ENCODE data around the gene FAM98A.
A peak's percentile ranks its signal among the peaks of the same experiment; 100 is the strongest.

The FAM98A gene

DNA sequence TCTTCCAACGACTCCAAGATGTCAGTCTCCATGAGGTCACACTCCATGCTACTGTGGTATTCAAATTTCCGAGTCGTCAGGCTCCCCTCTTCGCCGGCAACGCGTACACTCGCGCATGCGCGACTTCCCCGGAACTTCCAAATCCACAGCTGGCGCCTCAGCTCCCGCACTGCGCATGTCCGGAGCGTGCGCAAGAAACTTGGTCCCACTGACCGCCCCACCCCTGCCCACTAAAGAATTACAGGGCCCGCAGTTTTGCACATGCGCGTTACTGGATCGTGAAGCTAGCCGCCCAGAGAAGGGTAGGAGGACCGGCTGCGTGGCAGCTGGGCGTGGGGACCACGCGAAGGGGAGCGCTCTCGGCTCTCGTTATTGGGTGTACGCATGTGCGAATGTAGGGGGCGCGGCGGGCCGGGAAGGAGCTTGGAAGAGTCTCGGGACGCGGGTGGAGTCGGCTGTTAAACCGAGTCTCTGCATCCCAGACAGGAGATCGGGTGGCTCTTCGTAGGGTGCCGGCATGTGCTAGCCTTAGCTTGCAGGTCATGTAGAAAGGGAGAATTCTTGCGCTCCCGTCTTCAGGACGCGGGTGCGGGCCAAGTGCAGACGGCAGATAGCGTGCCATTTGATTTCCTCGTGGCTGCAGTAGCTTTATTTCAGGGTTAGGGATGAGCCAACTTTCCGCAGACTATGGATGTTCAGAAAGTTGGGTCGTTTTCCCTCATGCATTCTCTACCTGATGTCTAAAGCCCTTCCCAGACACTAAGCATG lies at the start of gene FAM98A:
FAM98A (minus strand) TSS at position 125 of the 768 bp plus-strand sequence; CDS start at position 47, 78 bp downstream.
- Mint-ChIP-seq H3K36me3 (no peaks in the 10 kb centered on the region), H3K27ac (peak within 1 kb of the TSS; percentile 95), H3K27me3 (no peaks in the 10 kb centered on the region), H3K4me3 (peak within 1 kb of the TSS; percentile 94), H3K4me1 (peaks cover 19% of the 10 kb centered on the region), H3K9me3 (no peaks in the 10 kb centered on the region)
- ATAC-seq (ENCODE audit: low read depth) = peak; percentile 87
- DNase-seq (ENCODE audit: low spot score in 2 of 2) = peak; percentile 94 to 98

DNA sequence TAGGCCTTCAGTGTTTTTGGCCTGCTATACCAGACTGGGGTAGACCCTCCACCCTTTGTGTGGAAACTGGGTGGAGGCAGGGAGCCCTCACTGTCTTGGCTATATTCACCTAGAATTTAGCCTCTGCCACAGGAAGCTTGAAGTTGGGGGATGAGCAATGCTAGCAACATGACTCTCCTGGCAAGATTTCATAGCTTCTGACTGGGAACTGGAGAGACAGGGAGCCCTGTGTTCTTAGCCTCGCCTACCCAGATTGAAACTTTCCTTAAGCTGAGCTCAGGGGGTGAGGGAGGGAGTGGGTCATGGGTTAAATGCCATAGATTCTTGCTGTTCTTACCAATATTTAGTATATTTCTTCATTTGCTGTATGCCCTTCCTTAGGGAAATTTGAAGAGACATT lies 46.8 kb upstream of the FAM98A start:
- Mint-ChIP-seq H3K36me3 (peaks cover 4% of the 10 kb centered on the region), H3K27ac (no peak overlapping the region), H3K4me1 (peaks cover 4% of the 10 kb centered on the region), H3K4me3 (no peak overlapping the region), H3K9me3 (peaks cover 5% of the 10 kb centered on the region), H3K27me3 (peaks cover 12% of the 10 kb centered on the region)
- ATAC-seq (ENCODE audit: low read depth) (no peak), DNase-seq (ENCODE audit: low spot score in 2 of 2) (no peak)

DNA sequence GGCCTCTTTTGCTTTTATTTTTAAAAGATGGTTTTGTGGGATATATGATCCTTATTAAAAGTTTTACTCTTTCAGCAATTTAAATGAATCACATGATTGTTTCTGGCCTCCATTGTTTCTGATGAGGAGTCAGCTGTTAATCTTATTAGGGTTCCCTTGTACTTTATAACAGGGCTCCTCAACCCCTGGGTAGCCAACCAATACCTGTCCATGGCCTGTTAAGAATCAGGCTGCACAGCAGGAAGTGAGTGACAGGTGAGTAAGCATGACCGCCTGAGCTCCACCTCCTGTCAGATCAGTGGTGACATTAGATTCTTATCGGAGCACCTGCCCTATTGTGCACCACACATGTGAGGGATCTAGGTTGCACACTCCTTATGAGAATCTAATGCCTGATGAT lies 45.1 kb upstream of the FAM98A start:
- Mint-ChIP-seq H3K36me3 (peaks cover 4% of the 10 kb centered on the region), H3K27me3 (peaks cover 12% of the 10 kb centered on the region), H3K27ac (no peak overlapping the region), H3K4me1 (peaks cover 2% of the 10 kb centered on the region), H3K4me3 (no peak overlapping the region), H3K9me3 (peaks cover 5% of the 10 kb centered on the region)
- DNase-seq (ENCODE audit: low spot score in 2 of 2) (no peak), ATAC-seq (ENCODE audit: low read depth) (no peak)

DNA sequence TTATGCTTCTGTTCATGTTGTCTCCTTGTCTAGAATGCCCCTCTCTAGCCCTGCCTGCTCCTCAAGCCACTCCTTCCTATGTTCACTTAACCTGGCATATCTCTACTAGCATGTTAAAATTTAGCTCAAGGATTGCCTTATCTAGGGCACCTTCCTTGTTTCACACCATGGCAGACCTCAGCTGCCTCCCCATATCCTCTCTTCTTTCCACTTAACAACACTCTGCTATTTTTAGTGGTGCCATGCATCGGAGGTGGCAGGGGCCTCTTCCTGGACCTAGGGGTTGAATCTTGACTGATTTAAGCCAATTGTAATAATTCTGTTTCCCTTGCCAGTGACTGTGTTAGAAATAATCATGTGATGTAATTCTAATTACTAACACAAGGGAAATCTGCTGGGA lies 36.9 kb upstream of the FAM98A start:
- no peak overlapping the region for H3K4me3 Mint-ChIP-seq
- no peaks in the 10 kb centered on the region for H3K9me3 Mint-ChIP-seq
- ATAC-seq (ENCODE audit: low read depth) (no peak), DNase-seq (ENCODE audit: low spot score in 2 of 2) (no peak)
- peaks cover 2% of the 10 kb centered on the region for H3K27me3 Mint-ChIP-seq
- H3K4me1 Mint-ChIP-seq = no peaks in the 10 kb centered on the region
- no peaks in the 10 kb centered on the region for H3K36me3 Mint-ChIP-seq
- no peak overlapping the region for H3K27ac Mint-ChIP-seq

DNA sequence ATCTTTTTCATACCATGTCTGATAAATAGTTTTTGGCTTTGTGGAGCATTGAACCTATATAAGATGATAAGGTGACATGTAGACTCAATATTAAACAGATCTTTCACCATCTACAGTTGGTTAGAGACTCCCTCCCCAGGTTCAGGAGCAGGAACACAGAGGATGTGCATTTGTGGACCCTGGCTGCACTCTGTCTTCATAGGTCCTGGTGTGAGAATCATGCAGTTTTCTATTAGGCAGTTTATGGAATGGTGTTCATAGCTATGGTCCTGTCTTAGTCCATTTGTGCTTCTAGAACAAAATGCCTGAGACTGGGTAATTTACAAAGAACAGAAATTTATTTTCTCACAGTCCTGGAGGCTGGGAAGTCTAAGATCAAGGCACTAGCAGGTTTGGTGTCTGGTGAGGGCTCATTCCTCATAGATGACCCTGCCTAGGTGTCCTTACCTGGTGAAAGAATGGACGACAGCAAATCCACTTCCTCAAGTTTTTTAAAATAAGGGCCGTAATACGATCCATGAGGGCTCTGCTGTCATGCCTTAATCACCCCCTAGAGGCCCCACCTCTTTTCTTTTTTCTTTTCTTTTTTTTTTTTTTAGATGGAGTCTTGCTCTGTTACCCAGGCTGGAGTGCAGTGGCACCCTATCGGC lies 35.3 kb upstream of the FAM98A start:
- Mint-ChIP-seq H3K36me3 (no peaks in the 10 kb centered on the region), H3K4me1 (no peaks in the 10 kb centered on the region), H3K9me3 (no peaks in the 10 kb centered on the region), H3K27me3 (peaks cover 2% of the 10 kb centered on the region), H3K27ac (no peak overlapping the region), H3K4me3 (no peak overlapping the region)
- no peak for DNase-seq (ENCODE audit: low spot score in 2 of 2)
- no peak for ATAC-seq (ENCODE audit: low read depth)

DNA sequence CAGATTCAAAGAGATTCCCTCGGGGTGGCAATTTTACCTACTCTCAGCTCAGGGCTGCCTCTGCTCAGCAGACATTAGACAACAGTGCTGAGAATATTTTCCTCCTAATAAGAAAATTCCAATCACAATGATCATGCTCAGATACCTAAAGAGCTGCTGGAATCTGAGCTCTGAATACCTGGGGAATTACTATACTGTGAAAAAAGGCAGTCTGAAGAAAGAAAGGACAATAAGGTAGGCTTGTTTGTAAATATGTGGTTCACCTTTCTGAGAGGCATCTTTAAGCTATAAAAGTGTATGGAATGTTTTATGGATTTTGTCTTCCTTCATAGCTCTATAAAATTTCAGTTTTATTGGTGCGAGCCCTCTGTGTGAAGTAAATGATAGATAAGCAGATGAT lies 34.2 kb upstream of the FAM98A start:
- Mint-ChIP-seq H3K4me3 (no peak overlapping the region), H3K27me3 (peaks cover 2% of the 10 kb centered on the region), H3K27ac (no peak overlapping the region), H3K36me3 (no peaks in the 10 kb centered on the region), H3K9me3 (no peaks in the 10 kb centered on the region), H3K4me1 (no peaks in the 10 kb centered on the region)
- ATAC-seq (ENCODE audit: low read depth) (no peak), DNase-seq (ENCODE audit: low spot score in 2 of 2) (no peak)

DNA sequence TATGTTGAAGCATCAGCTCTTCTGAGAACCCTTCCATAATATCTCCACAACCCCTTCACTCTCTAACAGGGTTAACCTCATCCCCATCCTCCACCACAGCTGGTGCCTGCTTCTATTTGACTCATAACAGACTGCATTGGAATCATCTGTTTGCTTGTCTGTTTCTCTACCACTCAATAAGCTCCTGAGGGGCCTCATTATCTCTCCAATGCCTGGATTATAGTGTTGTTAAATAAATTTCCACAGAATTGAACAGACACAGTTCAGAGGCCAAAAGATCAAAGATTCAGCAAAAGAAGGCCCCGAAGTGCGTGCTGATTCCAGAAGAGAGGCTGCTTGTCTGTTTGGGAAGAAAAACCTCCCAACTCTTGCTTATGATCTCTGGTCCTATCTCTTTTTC lies 33.7 kb upstream of the FAM98A start:
- Mint-ChIP-seq H3K27ac (no peak overlapping the region), H3K4me1 (no peaks in the 10 kb centered on the region), H3K4me3 (no peak overlapping the region), H3K36me3 (no peaks in the 10 kb centered on the region), H3K27me3 (peaks cover 2% of the 10 kb centered on the region), H3K9me3 (no peaks in the 10 kb centered on the region)
- no peak for ATAC-seq (ENCODE audit: low read depth)
- no peak for DNase-seq (ENCODE audit: low spot score in 2 of 2)

DNA sequence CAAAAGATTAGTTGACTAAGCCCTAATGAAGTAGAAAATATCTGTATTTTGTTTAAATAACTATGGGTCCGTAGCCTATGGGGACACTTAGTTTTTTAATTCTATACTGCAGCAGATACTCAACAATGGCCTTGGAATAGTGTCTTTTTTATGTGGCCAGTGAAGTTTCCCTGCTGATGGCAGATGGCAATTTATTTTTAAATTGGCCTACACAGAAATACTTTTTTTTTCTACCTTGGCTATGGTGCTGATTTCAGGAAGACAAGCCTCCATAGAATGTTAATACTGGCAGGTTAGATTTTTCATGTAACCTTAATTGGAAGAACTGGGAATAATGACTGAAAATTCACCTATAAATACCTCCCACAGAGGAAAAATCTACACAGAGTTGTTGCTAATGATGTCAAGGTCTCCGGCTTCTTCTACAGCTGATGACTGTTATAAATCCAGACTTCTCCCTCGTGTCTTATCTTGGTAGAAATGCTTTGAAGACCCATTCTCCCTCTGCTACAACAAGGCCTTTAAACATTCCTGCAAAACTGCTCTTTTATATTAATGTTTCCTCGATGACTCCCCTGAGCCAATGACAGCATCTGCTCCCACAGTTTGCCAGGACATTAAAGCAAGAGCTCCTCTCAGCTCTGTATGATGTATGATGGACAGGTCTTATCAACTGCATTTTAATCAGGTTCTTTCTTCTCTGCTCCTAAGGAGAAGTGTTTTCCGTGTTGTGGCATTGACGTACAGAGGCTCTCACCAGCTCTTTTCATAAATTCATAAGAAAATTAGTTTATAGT lies 29.1 kb upstream of the FAM98A start:
- H3K27me3 Mint-ChIP-seq = peaks cover 2% of the 10 kb centered on the region
- no peaks in the 10 kb centered on the region for H3K36me3 Mint-ChIP-seq
- no peak overlapping the region for H3K4me3 Mint-ChIP-seq
- no peak overlapping the region for H3K27ac Mint-ChIP-seq
- no peaks in the 10 kb centered on the region for H3K4me1 Mint-ChIP-seq
- DNase-seq (ENCODE audit: low spot score in 2 of 2) = no peak
- no peak for ATAC-seq (ENCODE audit: low read depth)
- H3K9me3 Mint-ChIP-seq = no peaks in the 10 kb centered on the region

DNA sequence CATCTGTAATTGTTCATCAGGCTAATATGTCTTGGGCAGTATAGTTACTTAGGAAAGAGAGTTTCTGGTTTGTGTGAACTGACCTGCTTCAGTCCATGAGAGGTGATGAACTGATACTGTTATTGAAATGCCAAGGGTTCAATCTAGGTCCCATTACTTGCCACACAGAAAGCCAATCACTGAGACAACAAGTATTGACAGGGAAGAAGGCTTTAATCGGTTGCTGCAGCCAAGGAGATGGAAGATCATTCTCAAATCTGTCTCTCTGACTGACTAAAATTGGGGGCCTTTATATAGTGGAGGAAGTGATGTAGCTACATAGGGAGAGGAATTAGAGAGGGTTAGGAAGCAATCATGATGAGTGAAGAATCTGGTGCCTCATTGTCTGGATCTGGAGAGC lies 19.9 kb upstream of the FAM98A start:
- peaks cover 17% of the 10 kb centered on the region for H3K9me3 Mint-ChIP-seq
- no peak overlapping the region for H3K27ac Mint-ChIP-seq
- DNase-seq (ENCODE audit: low spot score in 2 of 2) (no peak), ATAC-seq (ENCODE audit: low read depth) (no peak)
- peaks cover 18% of the 10 kb centered on the region for H3K36me3 Mint-ChIP-seq
- no peaks in the 10 kb centered on the region for H3K27me3 Mint-ChIP-seq
- H3K4me1 Mint-ChIP-seq = no peaks in the 10 kb centered on the region
- H3K4me3 Mint-ChIP-seq = no peak overlapping the region

DNA sequence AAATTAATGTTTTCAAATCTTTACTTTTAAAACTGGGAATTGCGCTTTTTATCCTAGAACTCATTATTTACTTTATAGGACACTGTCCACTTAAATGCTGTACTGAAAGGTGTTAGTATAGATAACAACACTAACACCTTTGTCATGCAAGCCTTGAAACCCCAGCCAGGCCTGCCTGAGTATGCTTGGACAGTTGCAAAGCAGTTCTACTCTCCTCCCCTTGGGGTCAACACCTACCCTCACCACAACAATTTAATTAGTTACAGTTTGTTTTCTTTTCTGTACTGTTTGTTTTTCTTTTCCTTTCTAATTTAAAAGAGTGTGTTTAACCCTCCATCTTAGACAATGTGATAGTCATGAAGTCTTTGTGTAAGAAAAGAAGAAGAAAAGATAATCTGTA lies 18.9 kb upstream of the FAM98A start:
- Mint-ChIP-seq H3K27me3 (no peaks in the 10 kb centered on the region), H3K36me3 (peaks cover 18% of the 10 kb centered on the region), H3K27ac (no peak overlapping the region), H3K9me3 (peaks cover 17% of the 10 kb centered on the region), H3K4me3 (no peak overlapping the region), H3K4me1 (no peaks in the 10 kb centered on the region)
- DNase-seq (ENCODE audit: low spot score in 2 of 2) (no peak), ATAC-seq (ENCODE audit: low read depth) (no peak)

DNA sequence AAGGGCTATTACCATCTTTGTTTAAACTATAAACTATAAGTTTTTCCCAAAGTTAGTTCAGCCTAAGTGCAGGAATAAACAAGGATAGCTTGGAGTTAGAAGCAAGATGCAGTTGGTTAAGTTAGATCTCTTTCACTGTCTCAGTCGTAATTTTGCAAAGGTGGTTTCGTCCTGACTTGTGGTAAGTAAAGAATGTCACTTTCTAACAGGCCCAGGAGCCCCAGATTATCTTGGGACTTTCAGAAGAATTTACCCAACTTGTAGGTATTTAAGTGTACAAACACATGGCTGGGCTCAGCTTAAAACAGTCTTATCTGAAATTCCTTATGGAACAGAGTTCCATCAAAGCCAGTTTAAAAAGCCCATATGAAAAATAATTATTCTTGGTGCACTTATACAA lies 18.3 kb upstream of the FAM98A start:
- ATAC-seq (ENCODE audit: low read depth) (no peak), DNase-seq (ENCODE audit: low spot score in 2 of 2) (no peak)
- Mint-ChIP-seq H3K27me3 (no peaks in the 10 kb centered on the region), H3K36me3 (peaks cover 18% of the 10 kb centered on the region), H3K4me3 (no peak overlapping the region), H3K4me1 (no peaks in the 10 kb centered on the region), H3K27ac (no peak overlapping the region), H3K9me3 (peaks cover 17% of the 10 kb centered on the region)

DNA sequence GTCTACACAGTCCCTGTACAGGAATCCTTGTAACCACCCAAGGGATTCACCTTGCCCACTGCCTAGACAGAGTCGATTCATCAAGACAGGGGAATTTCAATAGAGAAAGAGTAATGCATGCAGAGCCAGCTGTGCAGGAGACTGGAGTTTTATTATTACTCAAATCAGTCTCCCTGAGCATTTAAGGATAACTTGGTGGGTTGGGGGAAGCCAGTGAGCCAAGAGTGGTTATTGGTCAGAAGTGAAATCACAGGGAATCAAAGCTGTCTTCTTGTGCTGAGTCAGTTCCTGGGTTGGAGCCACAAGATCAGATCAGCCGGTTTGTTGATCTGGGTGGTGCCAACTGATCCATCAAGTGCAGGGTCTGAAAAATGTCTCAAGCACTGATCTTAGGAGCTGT lies 17.8 kb upstream of the FAM98A start:
- DNase-seq (ENCODE audit: low spot score in 2 of 2) (no peak), ATAC-seq (ENCODE audit: low read depth) (no peak)
- no peaks in the 10 kb centered on the region for H3K27me3 Mint-ChIP-seq
- peaks cover 18% of the 10 kb centered on the region for H3K36me3 Mint-ChIP-seq
- H3K4me3 Mint-ChIP-seq = no peak overlapping the region
- H3K9me3 Mint-ChIP-seq = peaks cover 17% of the 10 kb centered on the region
- no peak overlapping the region for H3K27ac Mint-ChIP-seq
- H3K4me1 Mint-ChIP-seq = no peaks in the 10 kb centered on the region

DNA sequence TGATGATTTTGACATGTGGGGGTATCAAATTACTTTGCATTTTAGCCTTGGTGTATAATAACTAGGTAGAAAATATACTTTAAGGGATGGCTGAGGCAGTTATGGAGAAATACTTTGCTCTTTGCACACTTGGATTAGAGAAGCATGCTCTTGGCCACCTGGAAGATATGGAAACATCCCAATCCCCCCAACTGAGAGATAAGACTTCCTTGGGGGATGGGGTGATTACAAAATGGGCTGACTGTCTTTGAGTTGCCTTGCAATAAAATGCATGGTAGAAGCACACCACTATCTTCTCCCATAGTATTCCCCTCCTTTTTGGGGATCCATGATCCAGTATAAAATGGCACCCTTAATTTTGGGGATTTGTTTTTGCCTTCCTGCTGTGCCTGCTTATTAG lies 15.1 kb upstream of the FAM98A start:
- no peaks in the 10 kb centered on the region for H3K4me1 Mint-ChIP-seq
- no peak for DNase-seq (ENCODE audit: low spot score in 2 of 2)
- no peak for ATAC-seq (ENCODE audit: low read depth)
- H3K27ac Mint-ChIP-seq = no peak overlapping the region
- H3K27me3 Mint-ChIP-seq = no peaks in the 10 kb centered on the region
- no peak overlapping the region for H3K4me3 Mint-ChIP-seq
- H3K9me3 Mint-ChIP-seq = peaks cover 14% of the 10 kb centered on the region
- H3K36me3 Mint-ChIP-seq = peaks cover 15% of the 10 kb centered on the region

DNA sequence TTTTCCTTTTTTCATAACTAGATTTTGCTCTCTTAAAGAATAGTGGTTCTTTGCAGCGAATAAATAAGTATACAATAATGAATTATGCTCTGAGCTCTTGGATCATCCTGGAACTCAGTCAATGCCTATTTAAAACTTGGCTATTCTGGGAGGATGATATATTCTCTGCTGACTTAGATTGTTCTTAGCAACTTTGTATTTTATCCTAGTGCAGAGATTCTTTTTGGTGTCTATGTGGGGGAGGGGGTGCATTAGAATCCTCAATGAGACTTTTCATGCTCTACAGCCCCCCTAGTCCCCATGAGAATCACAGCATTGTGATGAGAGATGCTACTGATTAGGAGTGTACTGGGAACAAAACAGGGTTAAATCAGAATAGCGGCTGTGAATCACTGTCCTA lies 8.8 kb upstream of the FAM98A start:
- Mint-ChIP-seq H3K9me3 (no peaks in the 10 kb centered on the region), H3K4me3 (no peak overlapping the region), H3K4me1 (no peaks in the 10 kb centered on the region), H3K36me3 (no peaks in the 10 kb centered on the region), H3K27ac (no peak overlapping the region), H3K27me3 (no peaks in the 10 kb centered on the region)
- no peak for ATAC-seq (ENCODE audit: low read depth)
- no peak for DNase-seq (ENCODE audit: low spot score in 2 of 2)
